ENCODE measurements around the gene HINT1. TPM values are rescaled to one million over a fixed set of nuclear protein-coding genes. Genes with fewer than 3 reads are reported as not detected.
A peak's percentile ranks its signal among the peaks of the same experiment; 100 is the strongest.

The HINT1 gene
- total and polyA plus RNA-seq, 9 of the 15 experiments (the other 6 are each of a cell fraction or from before 2014, with no cell fraction given): 296 to 1,027 (median 500) TPM

DNA sequence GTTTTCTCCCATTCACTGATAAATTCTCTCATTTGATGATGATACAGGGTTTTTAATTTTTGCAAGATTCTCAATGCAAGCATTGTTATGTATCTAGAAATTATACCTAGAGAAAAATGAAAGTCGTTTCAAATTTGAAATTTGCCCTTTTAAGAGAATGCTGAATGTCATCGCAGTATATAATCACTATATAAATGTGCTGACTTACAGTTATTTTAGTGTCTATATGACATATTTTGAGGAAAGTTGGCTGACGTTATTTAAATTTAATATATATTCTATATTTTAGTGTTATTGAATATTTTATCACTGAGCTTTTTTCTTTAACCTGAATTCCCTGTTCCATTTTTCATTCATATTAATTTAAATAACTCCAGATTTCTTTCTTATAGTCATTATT, 35.5 kb upstream of the HINT1 start:
- no peaks in the 10 kb centered on the region for H3K9me3 ChIP-seq (replicated peaks; ENCODE audit: control insufficient read depth, insufficient read depth, low read depth, low read length)
- H3K27me3 ChIP-seq (ENCODE audit: control insufficient read depth in 2 of 2, insufficient read depth in 2 of 2, low read length in 2 of 2): no peaks in the 10 kb centered on the region
- intact Hi-C loops (cut with micrococcal nuclease): no loop called here
- in situ Hi-C loops (cut with MboI): no loop called here
- H3K79me2 ChIP-seq (ENCODE audit: control insufficient read depth, insufficient read depth, low read length): no peaks in the 10 kb centered on the region
- ChIA-PET POLR2A (interaction anchor here (1.4 kb wide), 1 partner anchor 13 kb away, joined by 4 read pairs; no protein-coding TSS in a partner anchor), CTCF (ENCODE audit: low intra/inter-chr PET ratio) (no interaction called here)
- WGBS (ENCODE audit: insufficient coverage, low coverage, missing lambda C conversion rate): 90% methylated on average over 3 of the region's 3 CpGs
- TF ChIP-seq CEBPB (tag; IDR thresholded peaks at IDR 0.05): no peak
- peak; percentile 66; the same call in 1 of the 2 replicates for TF ChIP-seq ZNF316 (IDR thresholded peaks at IDR 0.05)
- TF ChIP-seq ZNF764 (CRISPR knock-in tag; IDR thresholded peaks at IDR 0.05; ENCODE audit: low read depth): no peak
- no peak for TF ChIP-seq KDM4B (IDR thresholded peaks at IDR 0.05; ENCODE audit: borderline replicate concordance in 2 of 2, low read depth in 1 of 2)
- peak; percentile 50; the same call in 1 of the 2 replicates for TF ChIP-seq C11orf30 (IDR thresholded peaks at IDR 0.05; ENCODE audit: low read depth)
- TF ChIP-seq SIRT6 (IDR thresholded peaks at IDR 0.05; ENCODE audit: low read depth, low read length): no peak
- TF ChIP-seq, protein P1, sequence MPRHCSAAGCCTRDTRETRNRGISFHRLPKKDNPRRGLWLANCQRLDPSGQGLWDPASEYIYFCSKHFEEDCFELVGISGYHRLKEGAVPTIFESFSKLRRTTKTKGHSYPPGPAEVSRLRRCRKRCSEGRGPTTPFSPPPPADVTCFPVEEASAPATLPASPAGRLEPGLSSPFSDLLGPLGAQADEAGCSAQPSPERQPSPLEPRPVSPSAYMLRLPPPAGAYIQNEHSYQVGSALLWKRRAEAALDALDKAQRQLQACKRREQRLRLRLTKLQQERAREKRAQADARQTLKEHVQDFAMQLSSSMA (CRISPR knock-in tag; IDR thresholded peaks at IDR 0.05): no peak
- no peak overlapping the region for H2AFZ ChIP-seq (ENCODE audit: low read depth, low read length)
- no peaks in the 10 kb centered on the region; a peak in 1 of 5 replicates for H3K4me1 ChIP-seq (replicated peaks in 1 of 2; ENCODE audit: control insufficient read depth in 2 of 2, insufficient read depth in 2 of 2, low read length in 2 of 2)
- H3K9me1 ChIP-seq (ENCODE audit: control insufficient read depth, insufficient read depth, low read length): no peaks in the 10 kb centered on the region
- DNase-seq (ENCODE audit: extremely low read depth in 1 of 4, low spot score in 3 of 4): no peak
- ATAC-seq: no peak
- no peak for FAIRE-seq
- no peak overlapping the region for H3K4me3 ChIP-seq
- no peaks in the 10 kb centered on the region for H4K20me1 ChIP-seq (replicated peaks; ENCODE audit: control insufficient read depth, insufficient read depth, low read length)
- peaks cover 28% of the 10 kb centered on the region; the same call in 2 of the 3 replicates for H3K36me3 ChIP-seq (ENCODE audit: control insufficient read depth, insufficient read depth, low read length)
- H3K27ac ChIP-seq (ENCODE audit: extremely low read depth, low read depth, low read length): no peak overlapping the region
- BruUV-seq (replicated peaks): no TSS peak
- no peak overlapping the region for H3K9ac ChIP-seq (ENCODE audit: insufficient read depth in 1 of 2, low read depth in 2 of 2, low read length in 2 of 2)
- no peak overlapping the region for H3K4me2 ChIP-seq (ENCODE audit: insufficient read depth, low read length)

All from K562 (cell line).